Cardiac fibroblast (primary cell): Measurements from ENCODE around the gene LRRC3.
A peak's percentile ranks its signal among the peaks of the same experiment; 100 is the strongest.

Experiments
- DNase-seq, 2 donors: peaks; one replicate each; pipeline versions ENCODE4 v3.0.0 to v3.0.0-alpha.2; 2010; ENCODE audit warnings: low read depth in 2 of 2
- H3K4me3 ChIP-seq, 2 donors: replicated peaks in 1 of 2; 1 replicate in 1 of 2; 2 replicates in 1 of 2; pipeline ENCODE4 v1.5.1; 2011; ENCODE audit warnings: low read depth in 2 of 2, low read length in 2 of 2, mild to moderate bottlenecking in 2 of 2, moderate library complexity in 1 of 2
- TF ChIP-seq, protein P1 (sequence below): IDR thresholded peaks from one replicate; pipeline ENCODE4 v1.5.1; 2011; ENCODE audit warnings: low read depth, mild to moderate bottlenecking, low read length, inconsistent platforms

Gene LRRC3

DNA sequence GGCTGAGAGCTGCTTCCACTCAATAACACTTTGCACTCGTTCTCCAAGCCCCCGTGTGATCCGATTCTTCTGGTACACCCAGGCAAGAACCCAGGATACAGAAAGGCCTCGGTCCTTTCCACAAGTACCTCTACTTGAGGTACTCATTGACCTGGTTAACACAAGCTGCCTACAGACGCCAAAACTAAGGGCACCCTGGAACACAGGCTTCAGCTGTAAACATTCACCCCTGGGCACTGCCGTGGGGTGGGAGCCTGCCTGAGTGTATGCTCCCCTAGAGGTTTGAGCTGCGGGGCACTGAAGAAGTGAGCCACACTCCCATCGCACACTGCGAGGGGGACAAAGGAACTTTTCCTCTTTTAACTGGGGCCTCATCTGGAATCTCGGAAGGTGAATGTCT is 30.5 kb downstream of the LRRC3 start:
- H3K4me3 ChIP-seq: peak overlapping the region in 1 of 2 donors; percentile 44
- DNase-seq: no peak
- TF ChIP-seq, protein P1, sequence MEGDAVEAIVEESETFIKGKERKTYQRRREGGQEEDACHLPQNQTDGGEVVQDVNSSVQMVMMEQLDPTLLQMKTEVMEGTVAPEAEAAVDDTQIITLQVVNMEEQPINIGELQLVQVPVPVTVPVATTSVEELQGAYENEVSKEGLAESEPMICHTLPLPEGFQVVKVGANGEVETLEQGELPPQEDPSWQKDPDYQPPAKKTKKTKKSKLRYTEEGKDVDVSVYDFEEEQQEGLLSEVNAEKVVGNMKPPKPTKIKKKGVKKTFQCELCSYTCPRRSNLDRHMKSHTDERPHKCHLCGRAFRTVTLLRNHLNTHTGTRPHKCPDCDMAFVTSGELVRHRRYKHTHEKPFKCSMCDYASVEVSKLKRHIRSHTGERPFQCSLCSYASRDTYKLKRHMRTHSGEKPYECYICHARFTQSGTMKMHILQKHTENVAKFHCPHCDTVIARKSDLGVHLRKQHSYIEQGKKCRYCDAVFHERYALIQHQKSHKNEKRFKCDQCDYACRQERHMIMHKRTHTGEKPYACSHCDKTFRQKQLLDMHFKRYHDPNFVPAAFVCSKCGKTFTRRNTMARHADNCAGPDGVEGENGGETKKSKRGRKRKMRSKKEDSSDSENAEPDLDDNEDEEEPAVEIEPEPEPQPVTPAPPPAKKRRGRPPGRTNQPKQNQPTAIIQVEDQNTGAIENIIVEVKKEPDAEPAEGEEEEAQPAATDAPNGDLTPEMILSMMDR: no peak

DNA sequence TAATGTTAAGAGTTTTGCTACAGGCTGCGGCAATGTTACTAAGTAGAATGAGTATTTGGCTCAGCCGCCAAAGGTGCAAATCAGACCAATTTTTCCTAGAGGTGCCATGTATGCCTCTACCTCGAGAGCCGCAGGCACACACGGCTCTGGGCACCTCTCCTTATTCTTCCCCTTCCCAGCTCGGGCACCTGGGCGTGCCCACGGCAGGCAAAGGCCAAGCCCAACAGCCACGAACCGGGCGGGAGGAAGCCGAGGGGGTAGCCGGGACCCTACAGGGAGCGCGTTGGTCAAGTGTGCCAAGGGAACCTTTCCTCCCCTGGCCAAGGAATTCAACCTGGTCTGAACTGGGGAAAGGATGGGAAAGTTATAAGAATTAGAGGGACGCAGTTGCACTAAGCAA is 31.0 kb downstream of the LRRC3 start:
- H3K4me3 ChIP-seq: peak overlapping the region in 1 of 2 donors; percentile 11
- TF ChIP-seq, protein P1: no peak
- no peak for DNase-seq

DNA sequence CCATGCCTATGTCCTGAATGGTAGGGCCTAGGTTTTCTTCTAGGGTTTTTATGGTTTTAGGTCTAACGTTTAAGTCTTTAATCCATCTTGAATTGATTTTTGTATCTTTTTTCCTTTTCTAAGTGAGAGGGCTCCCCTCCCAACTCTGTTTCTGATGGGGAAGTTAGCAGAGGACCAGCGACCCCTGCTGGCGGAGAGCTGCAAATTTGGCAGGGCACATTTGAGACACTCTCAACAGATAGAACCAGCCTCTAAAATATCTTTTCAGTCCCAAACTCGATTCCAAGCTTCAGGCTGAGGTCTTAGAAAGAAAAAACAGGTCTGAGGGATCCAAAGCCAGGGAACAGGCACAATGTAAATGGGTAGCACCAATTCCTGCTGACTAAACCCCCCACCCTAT is 32.5 kb downstream of the LRRC3 start:
- TF ChIP-seq, protein P1: peak; percentile 74
- DNase-seq: peak; percentile 28 to 58
- H3K4me3 ChIP-seq: no peak overlapping the region

DNA sequence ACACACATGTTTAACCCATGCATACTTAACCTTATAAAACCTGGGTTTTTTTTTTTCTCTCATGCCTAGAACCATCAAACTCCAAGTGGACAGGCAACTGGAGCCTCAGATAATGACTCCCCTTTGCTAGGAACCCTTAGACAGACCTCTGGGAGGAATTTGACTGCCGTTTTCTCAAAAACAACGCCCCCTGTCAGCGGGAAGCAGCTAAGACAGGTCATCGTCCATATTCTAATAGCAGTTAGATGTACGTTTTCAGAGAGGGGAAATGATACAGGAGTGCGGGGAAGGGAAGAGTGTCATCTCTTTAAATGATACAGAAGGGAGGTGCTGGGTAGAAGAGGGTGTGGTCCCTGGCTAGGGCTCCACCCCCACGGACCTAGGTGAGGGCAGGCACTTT is 34.7 kb downstream of the LRRC3 start:
- TF ChIP-seq, protein P1: peak; percentile 14
- no peak overlapping the region for H3K4me3 ChIP-seq
- DNase-seq: no peak

DNA sequence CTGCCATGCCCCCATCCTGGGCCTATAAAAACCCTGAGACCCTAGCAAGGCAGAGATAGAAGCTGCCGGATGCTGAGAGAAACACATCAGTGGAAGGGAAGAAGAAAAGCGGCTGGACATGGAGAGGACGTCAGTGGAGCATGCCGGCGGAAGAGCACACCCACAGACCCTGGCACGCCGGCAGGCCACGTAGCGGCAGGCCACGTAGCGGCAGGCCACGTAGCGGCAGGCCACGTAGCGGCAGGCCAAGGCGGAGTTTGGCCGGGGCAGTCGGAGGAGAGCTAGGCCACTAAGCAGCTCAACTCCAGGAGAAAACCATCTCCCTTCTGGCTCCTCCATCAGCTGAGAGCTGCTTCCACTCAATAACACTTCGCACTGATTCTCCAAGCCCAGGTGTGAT is 35.1 kb downstream of the LRRC3 start:
- no peak overlapping the region for H3K4me3 ChIP-seq
- no peak for DNase-seq
- TF ChIP-seq, protein P1: no peak

DNA sequence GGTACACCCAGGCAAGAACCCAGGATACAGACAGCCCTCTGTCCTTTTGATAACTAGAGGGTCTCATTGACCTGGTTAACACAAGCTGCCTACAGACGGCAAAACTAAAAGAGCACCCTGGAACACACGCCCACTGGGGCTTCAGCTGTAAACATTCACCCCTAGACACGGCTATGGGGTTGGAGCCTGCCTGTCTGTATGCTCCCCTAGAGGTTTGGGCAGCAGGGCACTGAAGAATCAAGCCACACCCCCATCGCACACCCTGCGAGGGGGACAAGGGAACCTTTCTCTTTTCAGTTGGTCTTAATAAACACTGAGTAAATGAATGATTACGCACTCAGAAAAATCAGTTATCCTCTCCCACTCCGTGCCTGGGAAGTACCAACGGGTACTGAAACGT is 35.5 kb downstream of the LRRC3 start:
- TF ChIP-seq, protein P1: no peak
- DNase-seq: no peak
- H3K4me3 ChIP-seq: no peak overlapping the region
